Lower leg skin (tissue), 4 donors: Measurements from ENCODE around the gene FLT3. TPM values are rescaled to one million over a fixed set of nuclear protein-coding genes. Genes with fewer than 3 reads are reported as not detected.

Experiments
- DNase-seq, 2 donors: peaks; one replicate each; pipeline ENCODE4 v3.0.0-alpha.2; 2019; ENCODE audit warnings: low spot score in 2 of 2
- H3K4me3 ChIP-seq: fragments of 200-600 bp; sonication (generic); 2 replicates; pipeline ENCODE4 v1.5.1; 2017; ENCODE audit warnings: mild to moderate bottlenecking, low read depth; ENCODE audit not compliant: poor library complexity, severe bottlenecking
- POLR2A ChIP-seq, 2 donors: fragments of 450-650 bp; IDR thresholded peaks; one replicate each; pipeline ENCODE4 v1.6.1; 2016 to 2017; ENCODE audit warnings: antibody characterized with exemption in 2 of 2, mild to moderate bottlenecking in 1 of 2, moderate library complexity in 1 of 2
- WGBS, 2 donors: methylation state at CpG; one replicate each; pipeline ENCODE4 v1.1.5; 2018; 5-methylcytosine and 5-hydroxymethylcytosine counted together
- intact Hi-C: fragments of 100-400 bp; cut with DNase I; formaldehyde crosslinking; loops from one replicate; pipeline ENCODE4 v1.15.0; 2023; ENCODE audit warnings: low total_unique reads
- total RNA-seq, 4 donors: library from RNA; depleted of rRNA; stranded (reverse); fragments of >200 nt; gene quantifications; one replicate each; pipeline ENCODE4 v1.1.0, GENCODE V29; 2016
- TF ChIP-seq, protein P1 (sequence below), 3 donors: fragments of 450-650 bp; IDR thresholded peaks; one replicate each; pipeline ENCODE4 v1.5.1; 2016; ENCODE audit warnings: antibody characterized with exemption in 3 of 3, mild to moderate bottlenecking in 3 of 3, moderate library complexity in 2 of 3

FLT3 gene
- total RNA-seq, 4 donors from 2014 or later: 0.72 to 1.3 (median 0.89) TPM

DNA sequence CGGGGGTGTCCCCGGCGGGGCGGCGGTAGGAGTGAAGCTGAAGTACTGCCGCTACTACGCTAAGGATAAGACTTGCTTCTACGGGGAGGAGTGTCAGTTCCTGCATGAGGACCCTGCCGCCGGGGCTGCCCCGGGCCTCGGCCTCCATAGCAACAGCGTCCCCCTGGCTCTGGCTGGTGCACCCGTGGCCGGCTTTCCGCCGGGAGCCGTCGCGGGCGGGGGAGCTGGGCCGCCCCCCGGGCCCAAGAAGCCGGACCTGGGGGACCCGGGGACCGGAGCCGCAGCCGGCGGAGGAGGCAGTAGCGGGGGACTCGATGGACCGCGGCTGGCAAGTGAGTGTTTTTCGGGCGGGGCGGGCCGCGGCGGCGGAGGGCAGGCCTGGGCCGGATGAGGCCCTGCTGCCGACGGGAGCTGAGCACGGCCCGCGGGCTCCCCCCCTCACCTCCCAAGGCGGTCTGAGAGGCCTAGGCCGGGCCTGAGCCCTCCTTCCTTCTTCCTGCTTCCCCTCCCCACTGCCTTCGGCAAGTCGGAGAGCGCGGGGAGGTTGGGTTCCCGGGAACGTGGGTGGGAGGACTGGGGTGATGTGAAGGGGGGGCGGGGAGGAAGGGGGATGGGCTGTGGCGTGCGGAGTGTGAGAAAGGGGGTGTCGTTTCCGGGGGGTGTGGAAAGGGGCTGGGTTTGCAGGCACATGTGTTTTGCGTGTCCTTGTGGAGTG is 38.5 kb upstream of the FLT3 start:
- 0 to 2% methylated on average over 13 to 39 of the region's 60 CpGs for WGBS, 2 donors
- DNase-seq: peak; percentile 84 to 95
- no peak for TF ChIP-seq POLR2A (IDR thresholded peaks at IDR 0.05)
- TF ChIP-seq, protein P1, sequence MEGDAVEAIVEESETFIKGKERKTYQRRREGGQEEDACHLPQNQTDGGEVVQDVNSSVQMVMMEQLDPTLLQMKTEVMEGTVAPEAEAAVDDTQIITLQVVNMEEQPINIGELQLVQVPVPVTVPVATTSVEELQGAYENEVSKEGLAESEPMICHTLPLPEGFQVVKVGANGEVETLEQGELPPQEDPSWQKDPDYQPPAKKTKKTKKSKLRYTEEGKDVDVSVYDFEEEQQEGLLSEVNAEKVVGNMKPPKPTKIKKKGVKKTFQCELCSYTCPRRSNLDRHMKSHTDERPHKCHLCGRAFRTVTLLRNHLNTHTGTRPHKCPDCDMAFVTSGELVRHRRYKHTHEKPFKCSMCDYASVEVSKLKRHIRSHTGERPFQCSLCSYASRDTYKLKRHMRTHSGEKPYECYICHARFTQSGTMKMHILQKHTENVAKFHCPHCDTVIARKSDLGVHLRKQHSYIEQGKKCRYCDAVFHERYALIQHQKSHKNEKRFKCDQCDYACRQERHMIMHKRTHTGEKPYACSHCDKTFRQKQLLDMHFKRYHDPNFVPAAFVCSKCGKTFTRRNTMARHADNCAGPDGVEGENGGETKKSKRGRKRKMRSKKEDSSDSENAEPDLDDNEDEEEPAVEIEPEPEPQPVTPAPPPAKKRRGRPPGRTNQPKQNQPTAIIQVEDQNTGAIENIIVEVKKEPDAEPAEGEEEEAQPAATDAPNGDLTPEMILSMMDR (IDR thresholded peaks at IDR 0.05): no peak
- intact Hi-C loops: no loop called here
- peak overlapping the region; percentile 93 for H3K4me3 ChIP-seq

DNA sequence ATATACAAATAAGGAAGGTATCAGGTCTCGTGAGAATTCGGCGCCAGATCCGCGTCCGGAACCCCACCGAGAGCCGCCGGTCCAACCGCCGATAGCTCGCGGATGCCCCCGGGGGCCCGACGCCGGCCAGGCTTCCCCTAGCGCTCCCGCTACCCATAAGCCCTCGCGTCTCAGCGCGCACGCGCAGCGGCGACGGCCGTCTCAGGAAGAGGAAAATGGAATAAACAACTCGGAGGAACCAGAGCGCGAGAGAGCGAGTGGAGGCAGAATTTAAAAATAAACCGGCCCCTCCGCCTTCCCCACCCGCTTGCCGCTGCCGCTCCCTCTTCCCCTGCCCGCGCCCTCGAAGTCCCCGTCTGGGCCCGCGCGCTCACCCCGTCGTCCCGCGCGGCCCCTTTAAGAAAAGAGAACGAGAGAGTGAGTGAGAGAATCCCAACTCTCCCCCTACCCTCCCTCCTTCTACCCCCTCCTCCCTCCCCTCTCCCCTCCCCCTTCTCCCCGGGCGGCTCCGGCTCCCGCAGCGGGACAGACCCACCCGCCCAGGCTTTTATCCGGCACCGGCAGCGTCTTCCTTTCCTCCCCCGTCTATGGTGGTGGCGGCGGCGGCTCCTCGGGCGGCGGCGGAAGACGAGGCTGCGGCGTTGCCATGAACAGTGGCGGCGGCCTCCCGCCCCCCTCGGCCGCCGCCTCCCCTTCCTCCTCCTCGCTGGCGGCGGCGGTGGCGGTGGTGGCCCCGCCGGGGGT is 37.8 kb upstream of the FLT3 start, which contains the start of gene PAN3:
Gene PAN3 (plus strand): TSS at position 534 of the 744 bp plus-strand sequence. CDS start 113 bp downstream, at position 647.
- intact Hi-C loops: no loop called here
- peak within 1 kb of the TSS; percentile 93 for H3K4me3 ChIP-seq
- DNase-seq: peak; percentile 89 to 98
- TF ChIP-seq POLR2A (IDR thresholded peaks at IDR 0.05): no peak
- TF ChIP-seq, protein P1 (IDR thresholded peaks at IDR 0.05): no peak
- WGBS, 2 donors: 1% methylated on average over 55 to 84 of the region's 84 CpGs

DNA sequence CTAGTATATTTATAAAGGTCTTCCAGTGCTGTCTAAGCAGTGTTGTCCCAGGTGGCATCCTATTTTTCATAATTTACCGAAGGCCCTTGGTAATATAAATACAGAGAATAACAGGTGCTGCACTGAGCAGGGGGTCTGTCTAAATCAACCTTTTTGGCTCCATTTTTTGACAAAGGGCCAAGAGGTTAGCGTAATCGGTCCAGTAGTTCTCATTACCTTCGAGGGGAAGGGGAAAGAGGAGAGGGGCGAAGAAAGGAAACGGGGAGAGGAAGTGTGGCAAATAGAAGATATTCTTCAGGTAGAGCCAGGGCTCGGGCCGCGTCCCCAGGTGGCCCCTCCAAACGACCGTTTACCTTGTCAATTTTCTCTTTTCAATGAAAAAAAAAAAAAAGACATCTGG is 37.2 kb upstream of the FLT3 start:
- DNase-seq: no peak
- peak overlapping the region; percentile 93 for H3K4me3 ChIP-seq
- 0 to 1% methylated on average over 11 of the region's 11 CpGs for WGBS, 2 donors
- TF ChIP-seq POLR2A (IDR thresholded peaks at IDR 0.05): no peak
- TF ChIP-seq, protein P1 (IDR thresholded peaks at IDR 0.05): no peak
- intact Hi-C loops: no loop called here

DNA sequence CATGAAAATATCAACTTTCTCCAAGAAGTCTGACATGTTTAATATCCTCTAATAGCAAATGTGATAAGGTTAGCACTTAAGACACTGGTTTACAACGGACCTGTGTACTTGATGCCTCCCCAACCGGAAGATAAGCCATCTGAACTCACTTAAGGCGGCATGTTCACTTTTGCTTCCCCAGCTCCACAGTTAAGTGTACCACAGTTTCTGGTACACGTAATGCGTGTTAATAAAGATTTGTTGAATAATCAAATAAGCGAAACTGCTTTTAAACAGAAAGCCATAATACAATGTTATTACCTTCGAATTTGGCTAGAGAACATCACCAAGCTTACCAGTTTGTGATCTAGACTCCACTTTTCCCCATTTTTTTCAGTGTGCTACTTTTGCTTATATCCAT is 36.5 kb upstream of the FLT3 start:
- intact Hi-C loops: no loop called here
- no peak for TF ChIP-seq POLR2A (IDR thresholded peaks at IDR 0.05)
- TF ChIP-seq, protein P1 (IDR thresholded peaks at IDR 0.05): no peak
- WGBS, 2 donors: 29 to 37% methylated on average over 7 of the region's 7 CpGs
- no peak overlapping the region for H3K4me3 ChIP-seq
- DNase-seq: no peak

DNA sequence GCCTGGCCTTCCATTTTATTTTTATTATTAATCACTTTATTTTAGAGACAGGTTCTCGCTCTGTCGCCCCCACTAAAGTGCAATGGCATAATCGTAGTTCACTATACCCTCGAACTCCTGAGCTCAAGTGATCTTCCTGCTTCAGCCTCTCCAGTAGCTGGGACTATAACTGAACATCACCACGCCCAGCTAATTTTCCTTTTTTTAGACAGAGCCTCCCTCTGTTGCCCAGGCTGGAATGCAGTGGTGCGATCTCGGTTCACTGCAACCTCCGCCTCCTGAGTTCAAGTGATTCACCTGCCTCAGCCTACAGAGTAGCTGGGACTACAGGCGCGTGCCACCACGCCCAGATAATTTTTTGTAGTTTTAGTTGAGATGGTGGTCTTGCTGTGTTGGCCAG is 31.3 kb upstream of the FLT3 start:
- H3K4me3 ChIP-seq: no peak overlapping the region
- WGBS, 2 donors: 85 to 89% methylated on average over 11 of the region's 11 CpGs
- no peak for DNase-seq
- intact Hi-C loops: no loop called here
- TF ChIP-seq, protein P1 (IDR thresholded peaks at IDR 0.05): no peak
- no peak for TF ChIP-seq POLR2A (IDR thresholded peaks at IDR 0.05)
